Glutamatergic neuron (in vitro differentiated cells): ENCODE results near the gene NECTIN2. TPM values are rescaled to one million over a fixed set of nuclear protein-coding genes. Genes with fewer than 3 reads are reported as not detected.
A peak's percentile ranks its signal among the peaks of the same experiment; 100 is the strongest.

Experiments
- DNase-seq: peaks from one replicate; pipeline ENCODE4 v3.0.0; 2022
- H3K27ac Mint-ChIP-seq: one replicate; pipeline ENCODE4 v1.8.0; 2020; ENCODE audit warnings: mild to moderate bottlenecking, mixed read lengths, inconsistent platforms; ENCODE audit not compliant: unreplicated experiment
- H3K27me3 Mint-ChIP-seq: one replicate; pipeline ENCODE4 v1.8.0; 2020; ENCODE audit warnings: mild to moderate bottlenecking, moderate library complexity, mixed read lengths, inconsistent platforms; ENCODE audit not compliant: unreplicated experiment
- H3K36me3 Mint-ChIP-seq: one replicate; pipeline ENCODE4 v1.8.0; 2020; ENCODE audit warnings: mild to moderate bottlenecking, mixed read lengths, inconsistent platforms; ENCODE audit not compliant: unreplicated experiment
- H3K4me1 Mint-ChIP-seq: one replicate; pipeline ENCODE4 v1.8.0; 2020; ENCODE audit warnings: mild to moderate bottlenecking, low read depth, mixed read lengths, inconsistent platforms; ENCODE audit not compliant: unreplicated experiment
- H3K4me3 Mint-ChIP-seq: one replicate; pipeline ENCODE4 v1.8.0; 2020; ENCODE audit warnings: mild to moderate bottlenecking, mixed read lengths, inconsistent platforms; ENCODE audit not compliant: unreplicated experiment
- H3K9me3 Mint-ChIP-seq: one replicate; pipeline ENCODE4 v1.8.0; 2020; ENCODE audit warnings: mild to moderate bottlenecking, moderate library complexity, mixed read lengths, inconsistent platforms; ENCODE audit not compliant: unreplicated experiment
- total RNA-seq: library from RNA; stranded (reverse); fragmentation: NEBNext Ultra II Directional; extraction: Animal tissue kit (Norgen Biotek cat#: 25700); gene quantifications from one replicate; pipeline ENCODE4 v1.2.1, GENCODE V29; 2021; ENCODE audit not compliant: unreplicated experiment
- TF ChIP-seq, protein P1 (sequence below): fragments of 200-600 bp; sonication (generic); IDR thresholded peaks from one replicate; pipeline ENCODE4 v1.5.0; 2021; ENCODE audit not compliant: partially characterized antibody, unreplicated experiment

Gene NECTIN2
- total RNA-seq, 1 donor from 2014 or later: 108 TPM

DNA sequence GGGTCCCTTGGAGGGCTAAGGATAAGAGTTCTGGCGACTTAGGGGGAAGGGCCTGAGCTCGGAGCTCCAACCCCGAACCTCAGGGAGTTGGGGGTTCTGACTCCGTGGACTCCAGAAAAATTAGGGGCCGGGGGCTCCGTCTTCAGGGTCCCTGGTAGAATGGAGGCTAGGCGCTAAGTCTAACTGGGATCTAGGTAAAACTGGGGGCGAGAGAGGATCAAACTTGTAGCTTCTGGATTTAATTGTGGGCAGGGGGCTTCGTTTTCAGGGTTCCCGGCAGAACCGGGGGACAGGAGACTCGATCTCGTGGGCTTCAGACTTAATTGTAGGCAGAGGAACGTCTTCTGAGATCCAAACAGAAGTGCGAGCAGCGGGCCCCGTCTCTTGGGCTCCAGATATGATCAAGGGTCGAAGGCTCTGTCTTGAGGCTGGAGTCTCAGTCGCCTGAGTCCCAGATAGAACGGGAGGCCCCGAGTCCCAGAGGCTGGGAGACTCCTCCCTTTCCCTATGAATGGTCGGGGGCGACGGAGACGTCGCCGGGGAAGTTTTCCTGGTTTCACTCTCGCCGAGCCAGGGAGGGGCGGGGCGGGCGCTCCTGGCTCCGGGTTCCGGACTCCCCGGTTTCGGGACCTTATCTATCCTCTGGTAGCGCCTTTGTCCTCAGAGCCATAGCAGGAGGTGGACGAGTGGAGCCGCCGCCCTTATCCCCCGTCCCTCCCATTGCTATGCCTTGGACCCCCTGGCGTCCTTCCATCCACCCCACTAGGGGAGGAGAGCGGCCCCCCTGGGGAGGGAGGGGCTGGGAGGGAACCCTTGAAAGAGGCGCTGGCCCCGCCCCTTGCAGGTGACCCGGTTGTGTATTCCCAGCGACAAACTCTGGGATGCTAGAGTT, 1.3 kb downstream of the NECTIN2 start:
- DNase-seq: peak; percentile 56
- H3K4me3 Mint-ChIP-seq: peak overlapping the region; percentile 92
- peaks cover 14% of the 10 kb centered on the region for H3K9me3 Mint-ChIP-seq
- H3K27me3 Mint-ChIP-seq: peaks cover 7% of the 10 kb centered on the region
- H3K4me1 Mint-ChIP-seq: peaks cover 21% of the 10 kb centered on the region
- TF ChIP-seq, protein P1, sequence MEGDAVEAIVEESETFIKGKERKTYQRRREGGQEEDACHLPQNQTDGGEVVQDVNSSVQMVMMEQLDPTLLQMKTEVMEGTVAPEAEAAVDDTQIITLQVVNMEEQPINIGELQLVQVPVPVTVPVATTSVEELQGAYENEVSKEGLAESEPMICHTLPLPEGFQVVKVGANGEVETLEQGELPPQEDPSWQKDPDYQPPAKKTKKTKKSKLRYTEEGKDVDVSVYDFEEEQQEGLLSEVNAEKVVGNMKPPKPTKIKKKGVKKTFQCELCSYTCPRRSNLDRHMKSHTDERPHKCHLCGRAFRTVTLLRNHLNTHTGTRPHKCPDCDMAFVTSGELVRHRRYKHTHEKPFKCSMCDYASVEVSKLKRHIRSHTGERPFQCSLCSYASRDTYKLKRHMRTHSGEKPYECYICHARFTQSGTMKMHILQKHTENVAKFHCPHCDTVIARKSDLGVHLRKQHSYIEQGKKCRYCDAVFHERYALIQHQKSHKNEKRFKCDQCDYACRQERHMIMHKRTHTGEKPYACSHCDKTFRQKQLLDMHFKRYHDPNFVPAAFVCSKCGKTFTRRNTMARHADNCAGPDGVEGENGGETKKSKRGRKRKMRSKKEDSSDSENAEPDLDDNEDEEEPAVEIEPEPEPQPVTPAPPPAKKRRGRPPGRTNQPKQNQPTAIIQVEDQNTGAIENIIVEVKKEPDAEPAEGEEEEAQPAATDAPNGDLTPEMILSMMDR: no peak
- peak overlapping the region; percentile 78 for H3K27ac Mint-ChIP-seq
- H3K36me3 Mint-ChIP-seq: no peaks in the 10 kb centered on the region

DNA sequence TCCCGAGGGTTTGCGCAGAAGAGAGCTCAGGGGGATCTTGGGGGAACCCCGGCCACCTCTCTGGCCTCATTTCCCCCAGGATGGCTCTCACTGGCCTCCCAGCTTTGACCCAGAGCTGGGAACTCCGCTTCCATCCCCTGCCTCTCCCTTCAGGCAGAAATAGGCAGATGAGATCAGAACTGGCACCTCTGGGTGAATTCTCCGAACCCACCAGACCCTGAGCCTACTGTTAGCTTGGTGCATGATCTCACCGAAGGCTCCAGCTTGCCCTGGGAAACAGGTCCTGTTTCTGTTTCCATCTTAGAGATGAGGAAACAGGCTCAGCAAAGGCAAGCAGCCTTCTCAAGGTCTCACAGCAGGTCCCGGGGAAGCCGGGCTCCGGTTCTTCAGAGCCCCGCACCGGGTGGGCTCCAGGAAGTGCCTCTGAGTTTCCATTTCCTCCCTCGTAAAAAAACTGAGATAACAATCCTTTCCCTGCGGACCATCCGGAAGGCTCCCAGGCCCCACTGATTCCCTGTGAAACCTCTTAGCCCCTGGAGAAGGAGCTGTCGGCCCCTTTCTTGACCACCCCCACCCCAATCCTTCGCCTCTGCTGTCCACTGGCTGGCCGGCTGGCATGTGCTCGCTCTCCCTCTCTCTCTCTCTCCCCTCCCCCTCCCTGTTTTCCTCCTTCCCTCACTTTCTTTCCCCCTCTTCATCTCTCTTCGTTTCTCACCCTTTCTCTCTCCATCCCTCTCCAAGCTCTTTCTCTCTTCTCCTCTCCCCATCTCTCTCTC, 2.1 kb downstream of the NECTIN2 start:
- peaks cover 14% of the 10 kb centered on the region for H3K9me3 Mint-ChIP-seq
- H3K27ac Mint-ChIP-seq: peak overlapping the region; percentile 68
- H3K27me3 Mint-ChIP-seq: peaks cover 7% of the 10 kb centered on the region
- peak; percentile 29 for DNase-seq
- no peaks in the 10 kb centered on the region for H3K36me3 Mint-ChIP-seq
- TF ChIP-seq, protein P1: no peak
- peak overlapping the region; percentile 91 for H3K4me3 Mint-ChIP-seq
- H3K4me1 Mint-ChIP-seq: peaks cover 21% of the 10 kb centered on the region

DNA sequence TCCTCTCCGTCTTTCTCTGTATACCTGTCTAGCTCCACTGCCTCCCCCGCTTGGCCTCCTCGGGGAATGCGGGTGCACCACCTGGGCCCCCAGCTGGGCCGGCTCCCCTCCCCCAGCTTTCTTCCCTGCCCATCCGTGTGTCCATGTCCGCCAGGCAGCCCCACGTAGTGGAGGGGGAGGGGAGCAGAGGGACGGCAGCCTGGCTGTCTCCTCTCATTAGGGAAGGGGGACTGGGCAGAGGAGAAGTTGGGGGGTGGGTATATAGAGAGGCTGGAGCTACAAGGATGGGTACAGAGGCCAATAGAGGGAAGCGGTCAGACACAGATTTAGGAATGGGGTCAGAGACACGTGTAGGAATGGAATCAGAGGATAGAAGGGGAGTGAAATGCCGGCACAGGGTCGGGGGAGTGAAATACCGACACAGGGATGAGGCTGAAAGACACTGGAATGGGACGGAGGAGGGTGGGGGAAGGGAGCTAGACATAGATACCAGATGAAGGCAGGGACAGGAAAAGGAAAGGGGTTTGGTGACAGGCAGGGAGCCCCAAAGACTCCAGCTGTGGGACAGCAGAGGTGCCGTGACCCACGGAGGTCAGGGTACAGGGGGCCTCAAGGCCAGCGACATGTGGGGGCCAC, 2.8 kb downstream of the NECTIN2 start:
- peak; percentile 56 for DNase-seq
- peak overlapping the region; percentile 68 for H3K27ac Mint-ChIP-seq
- peaks cover 14% of the 10 kb centered on the region for H3K9me3 Mint-ChIP-seq
- H3K27me3 Mint-ChIP-seq: peaks cover 7% of the 10 kb centered on the region
- TF ChIP-seq, protein P1: no peak
- H3K4me1 Mint-ChIP-seq: peaks cover 21% of the 10 kb centered on the region
- peak overlapping the region; percentile 91 for H3K4me3 Mint-ChIP-seq
- no peaks in the 10 kb centered on the region for H3K36me3 Mint-ChIP-seq

DNA sequence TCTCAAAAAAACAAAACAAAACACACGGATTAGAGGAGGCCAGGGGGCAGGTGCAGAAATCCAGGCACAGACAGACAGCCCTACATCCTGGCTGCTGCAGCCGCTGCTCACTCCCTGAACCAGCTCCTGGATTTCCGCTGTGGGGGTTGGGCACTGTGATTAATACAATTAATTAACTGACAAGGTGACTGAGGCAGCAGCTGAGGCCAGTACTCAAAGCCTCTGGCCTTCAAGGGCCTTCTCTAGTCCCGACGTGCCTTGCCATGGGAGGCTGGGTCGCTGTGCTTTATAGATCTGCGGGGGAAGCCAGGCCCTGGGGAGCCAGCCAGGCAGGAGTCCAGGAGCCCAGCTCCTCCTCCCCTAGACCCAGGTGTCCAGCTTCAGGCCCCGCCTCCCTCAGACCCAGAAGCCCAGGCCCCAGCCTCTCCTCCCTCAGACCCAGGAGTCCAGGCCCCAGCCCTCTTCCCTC, 4.6 kb downstream of the NECTIN2 start:
- H3K27ac Mint-ChIP-seq: no peak overlapping the region
- DNase-seq: peak; percentile 44
- H3K9me3 Mint-ChIP-seq: peaks cover 5% of the 10 kb centered on the region
- no peaks in the 10 kb centered on the region for H3K36me3 Mint-ChIP-seq
- H3K27me3 Mint-ChIP-seq: peaks cover 3% of the 10 kb centered on the region
- TF ChIP-seq, protein P1: no peak
- peaks cover 18% of the 10 kb centered on the region for H3K4me1 Mint-ChIP-seq
- H3K4me3 Mint-ChIP-seq: peak overlapping the region; percentile 91
